ENCODE measurements around the gene MTMR4. TPM values are rescaled to one million over a fixed set of nuclear protein-coding genes. Genes with fewer than 3 reads are reported as not detected.

Gene MTMR4
- total RNA-seq, 4 donors from 2014 or later = 29.7 to 57.6 (median 40.9) TPM

DNA sequence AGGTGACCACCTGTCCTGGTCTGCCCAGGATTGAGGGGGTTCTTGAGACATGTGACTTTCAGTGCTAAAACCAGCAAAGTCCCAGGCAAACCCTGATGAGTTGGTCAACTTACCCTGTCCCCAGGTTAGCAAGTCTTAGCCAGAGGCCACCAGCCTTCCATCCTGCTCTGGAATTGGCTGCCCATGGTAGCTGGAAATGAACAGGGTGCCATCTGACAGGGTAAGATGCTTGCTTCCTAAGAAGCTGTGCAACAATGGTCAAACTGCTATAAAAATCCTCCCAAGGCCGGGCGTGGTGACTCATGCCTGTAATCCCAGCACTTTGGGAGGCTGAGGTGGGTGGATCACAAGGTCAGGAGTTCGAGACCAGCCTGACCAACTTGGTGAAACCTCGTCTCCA is 22.8 kb upstream of the MTMR4 start:
- TF ChIP-seq, protein P1, sequence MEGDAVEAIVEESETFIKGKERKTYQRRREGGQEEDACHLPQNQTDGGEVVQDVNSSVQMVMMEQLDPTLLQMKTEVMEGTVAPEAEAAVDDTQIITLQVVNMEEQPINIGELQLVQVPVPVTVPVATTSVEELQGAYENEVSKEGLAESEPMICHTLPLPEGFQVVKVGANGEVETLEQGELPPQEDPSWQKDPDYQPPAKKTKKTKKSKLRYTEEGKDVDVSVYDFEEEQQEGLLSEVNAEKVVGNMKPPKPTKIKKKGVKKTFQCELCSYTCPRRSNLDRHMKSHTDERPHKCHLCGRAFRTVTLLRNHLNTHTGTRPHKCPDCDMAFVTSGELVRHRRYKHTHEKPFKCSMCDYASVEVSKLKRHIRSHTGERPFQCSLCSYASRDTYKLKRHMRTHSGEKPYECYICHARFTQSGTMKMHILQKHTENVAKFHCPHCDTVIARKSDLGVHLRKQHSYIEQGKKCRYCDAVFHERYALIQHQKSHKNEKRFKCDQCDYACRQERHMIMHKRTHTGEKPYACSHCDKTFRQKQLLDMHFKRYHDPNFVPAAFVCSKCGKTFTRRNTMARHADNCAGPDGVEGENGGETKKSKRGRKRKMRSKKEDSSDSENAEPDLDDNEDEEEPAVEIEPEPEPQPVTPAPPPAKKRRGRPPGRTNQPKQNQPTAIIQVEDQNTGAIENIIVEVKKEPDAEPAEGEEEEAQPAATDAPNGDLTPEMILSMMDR (IDR thresholded peaks at IDR 0.05; ENCODE audit: low read depth) = no peak

DNA sequence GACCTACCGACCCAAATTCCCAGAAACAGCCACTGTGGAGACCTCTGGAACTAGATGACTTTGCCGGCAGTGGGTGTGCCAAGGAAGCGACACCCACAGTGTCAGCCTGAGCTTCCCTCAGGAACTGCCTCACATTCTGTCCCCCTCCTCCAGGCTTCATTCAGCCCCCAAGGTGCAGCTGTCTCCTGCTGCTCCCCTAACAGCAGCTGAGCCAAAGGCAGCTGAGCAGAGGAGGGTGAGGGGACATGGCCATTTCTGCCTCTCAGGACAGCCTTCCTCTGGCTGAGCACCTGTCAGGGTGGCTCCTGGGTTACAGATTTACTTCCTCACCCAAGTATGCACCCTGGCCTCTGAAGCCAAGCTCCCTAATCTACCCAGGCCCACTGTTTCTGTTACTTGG is 22.1 kb upstream of the MTMR4 start:
- TF ChIP-seq, protein P1 (IDR thresholded peaks at IDR 0.05; ENCODE audit: low read depth) = no peak

DNA sequence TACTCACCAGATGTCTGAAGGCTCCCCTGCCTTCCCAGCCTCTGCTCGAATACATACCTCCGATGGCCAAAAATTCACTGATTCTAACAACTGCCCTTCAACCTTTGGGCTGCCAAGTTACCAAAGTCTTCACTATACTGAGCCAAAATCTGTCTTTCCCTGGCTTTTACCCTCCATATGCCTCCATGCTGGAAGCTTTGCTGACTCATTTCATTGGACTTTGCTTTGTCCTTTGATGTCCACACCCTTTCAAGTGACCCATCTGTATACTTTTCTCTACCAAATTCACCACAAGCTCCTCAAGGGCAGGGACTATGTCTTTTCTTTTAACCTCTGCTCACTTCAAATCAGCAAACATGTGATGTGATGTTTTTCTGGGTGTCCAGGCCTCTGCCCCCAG is 21.0 kb upstream of the MTMR4 start:
- TF ChIP-seq, protein P1 (IDR thresholded peaks at IDR 0.05; ENCODE audit: low read depth) = no peak

DNA sequence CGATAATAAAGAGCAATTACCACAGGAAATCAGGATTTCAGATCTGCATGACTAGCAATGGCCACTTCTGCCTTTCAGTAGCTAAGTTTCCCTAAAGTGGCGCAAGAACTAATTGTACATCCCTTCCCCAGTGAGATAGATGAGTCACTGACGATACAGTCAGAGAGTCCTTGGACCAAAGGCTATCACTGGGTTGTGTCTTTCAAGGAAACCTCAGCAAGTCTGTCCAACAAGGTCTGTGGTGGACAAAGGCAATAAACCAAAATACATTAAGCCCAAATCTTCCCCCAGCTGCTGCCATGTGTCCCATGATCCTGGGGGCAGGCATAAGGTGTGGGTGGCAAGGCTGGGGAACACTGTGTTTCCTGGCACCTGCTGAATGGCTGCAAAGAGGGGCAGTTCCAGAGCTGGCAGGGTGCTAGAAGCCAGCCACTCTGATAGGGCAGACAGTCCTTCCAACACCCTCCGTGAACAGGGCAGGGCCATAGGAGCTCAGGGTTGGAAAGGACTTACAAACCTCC is 20.5 kb upstream of the MTMR4 start:
- TF ChIP-seq, protein P1 (IDR thresholded peaks at IDR 0.05; ENCODE audit: low read depth) = no peak

DNA sequence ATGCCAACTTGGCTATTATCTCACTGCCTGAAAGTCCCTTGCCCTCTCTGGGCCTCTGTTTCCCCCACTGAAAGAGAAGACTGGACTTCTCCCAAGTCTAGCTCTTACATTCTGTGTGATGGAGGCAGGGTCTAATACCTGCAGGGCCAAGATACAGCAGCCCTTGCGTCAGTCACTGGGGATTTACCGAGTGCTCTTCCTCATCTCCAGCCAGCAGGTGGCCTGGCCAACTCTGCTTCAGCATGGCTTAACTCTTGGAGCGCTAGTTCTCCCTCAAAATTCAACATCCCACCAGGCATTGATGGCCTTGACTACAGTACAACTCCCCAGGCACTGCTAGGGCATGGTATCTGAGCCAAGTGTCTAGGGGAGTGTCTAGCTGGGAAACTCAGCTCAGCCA is 19.9 kb upstream of the MTMR4 start:
- TF ChIP-seq, protein P1 (IDR thresholded peaks at IDR 0.05; ENCODE audit: low read depth) = no peak

DNA sequence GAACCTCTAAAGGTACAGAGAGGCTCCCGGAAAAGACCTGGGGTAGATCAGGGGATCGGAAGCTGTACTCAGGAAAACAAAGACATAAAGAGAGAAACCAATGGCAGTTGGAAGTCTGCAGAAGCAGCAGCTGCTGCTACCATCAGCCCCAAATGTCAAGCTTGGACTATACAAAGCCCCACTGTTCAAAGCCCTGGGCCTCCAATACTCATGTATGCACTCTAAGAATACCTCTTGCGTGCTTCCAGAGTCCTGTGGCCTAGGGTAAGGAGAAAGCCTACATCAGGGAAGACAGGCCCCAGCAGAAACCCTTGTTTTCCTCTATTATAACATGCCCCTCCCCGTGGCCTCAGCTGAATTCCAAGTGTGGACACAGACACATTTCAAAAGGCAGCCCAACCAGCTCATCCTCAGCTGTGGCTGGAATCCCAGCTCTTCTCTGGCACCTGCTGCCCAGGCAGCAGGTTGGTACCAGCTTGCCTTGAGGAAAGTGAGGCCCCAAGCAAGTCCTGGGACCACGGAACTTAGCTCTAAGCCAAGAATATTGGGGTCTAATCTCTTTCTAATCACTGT is 19.3 kb upstream of the MTMR4 start:
- TF ChIP-seq, protein P1 (IDR thresholded peaks at IDR 0.05; ENCODE audit: low read depth) = no peak

DNA sequence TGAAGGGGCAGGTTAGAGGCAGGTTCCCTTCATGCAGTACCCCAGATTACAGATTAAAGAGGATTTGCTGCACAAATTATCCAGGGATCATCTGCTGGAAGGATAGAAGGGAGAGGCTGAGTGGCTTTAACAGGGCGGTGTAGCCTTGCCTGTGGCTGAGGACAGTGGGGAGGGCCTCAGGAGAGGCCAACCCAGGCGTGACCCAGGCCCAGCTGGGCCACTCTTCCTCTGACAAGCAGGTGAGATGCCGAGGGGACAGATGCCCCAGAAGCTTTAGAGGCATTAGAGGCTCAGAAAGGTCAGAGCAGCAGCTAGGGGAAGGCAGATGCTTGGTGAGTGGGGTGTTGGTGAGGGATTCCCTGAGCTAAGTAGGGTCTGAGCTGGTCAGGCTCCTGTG is 18.1 kb upstream of the MTMR4 start:
- TF ChIP-seq, protein P1 (IDR thresholded peaks at IDR 0.05; ENCODE audit: low read depth) = no peak

Measured in subcutaneous adipose tissue (tissue), 4 donors.